IMR-90 (cell line): ENCODE data around the gene TTC31. TPM values are rescaled to one million over a fixed set of nuclear protein-coding genes. Genes with fewer than 3 reads are reported as not detected.

Experiments used
- ATAC-seq: fragments of 200-7000 bp; cut with Tn5 transposase; 2 replicates; pipeline ENCODE4 v1.9.1; 2020; ENCODE audit warnings: low read depth, mild to moderate bottlenecking, moderate library complexity
- BruUV-seq: library from RNA; stranded (reverse); fragments of 400-500 nt; replicated peaks from 2 replicates; lab custom pipeline; 2021; lab: Mats Ljungman, UMichigan
- CTCF ChIA-PET: fragments of 300-600 bp; formaldehyde crosslinking; extraction: SDS; loops from one replicate; lab custom pipeline; 2021; ENCODE audit warnings: antibody characterized with exemption; lab: Yijun Ruan, JAX
- POLR2A ChIA-PET: fragments of 300-600 bp; sonication (Branson Sonifier 250); formaldehyde crosslinking; loops from one replicate; lab custom pipeline; 2022; ENCODE audit warnings: antibody characterized with exemption; ENCODE audit not compliant: unreplicated experiment; lab: Charles Lee
- DNase-seq: peaks from one replicate; pipeline ENCODE4 v3.0.0; 2013
- H2AFZ ChIP-seq: replicated peaks from 2 replicates; pipeline ENCODE3; 2013; ENCODE audit warnings: low read length, mild to moderate bottlenecking; ENCODE audit not compliant: poor library complexity
- H2AK5ac ChIP-seq: 2 replicates; pipeline ENCODE4 v1.6.1; 2013; ENCODE audit warnings: low read depth, low read length, inconsistent platforms
- H2AK9ac ChIP-seq: replicated peaks from 2 replicates; pipeline ENCODE3; 2013; ENCODE audit warnings: mild to moderate bottlenecking, low read depth, low read length, moderate library complexity; ENCODE audit not compliant: poor library complexity
- H2BK120ac ChIP-seq: 2 replicates; pipeline ENCODE4 v1.6.1; 2013; ENCODE audit warnings: low read depth, low read length, inconsistent platforms
- H2BK15ac ChIP-seq: 3 replicates; pipeline ENCODE4 v1.6.1; 2013; ENCODE audit warnings: low read depth, low read length, inconsistent platforms
- H2BK20ac ChIP-seq: 2 replicates; pipeline ENCODE4 v1.6.1; 2013; ENCODE audit warnings: low read depth, mild to moderate bottlenecking, inconsistent platforms, low read length, moderate library complexity
- H2BK5ac ChIP-seq: 2 replicates; pipeline ENCODE4 v1.6.1; 2013; ENCODE audit warnings: mild to moderate bottlenecking, low read depth, low read length, inconsistent platforms; ENCODE audit not compliant: poor library complexity, severe bottlenecking
- H3K14ac ChIP-seq: replicated peaks from 2 replicates; pipeline ENCODE4 v1.6.1; 2013; ENCODE audit warnings: low read depth, low read length, inconsistent platforms
- H3K18ac ChIP-seq: 2 replicates; pipeline ENCODE4 v1.6.1; 2013; ENCODE audit warnings: low read depth, low read length, control low read depth
- H3K23ac ChIP-seq: 2 replicates; pipeline ENCODE4 v1.6.1; 2013; ENCODE audit warnings: low read depth, low read length, inconsistent platforms
- H3K27ac ChIP-seq: 2 replicates; pipeline ENCODE4 v1.5.1; 2013; ENCODE audit warnings: mild to moderate bottlenecking, control low read depth, low read length; ENCODE audit not compliant: insufficient read depth
- H3K27me3 ChIP-seq: 2 replicates; pipeline ENCODE4 v1.6.1; 2013; ENCODE audit warnings: low read length; ENCODE audit not compliant: control insufficient read depth, insufficient read depth
- H3K36me3 ChIP-seq: 2 replicates; pipeline ENCODE4 v1.6.1; 2013; ENCODE audit warnings: low read length, mixed read lengths; ENCODE audit not compliant: control insufficient read depth, insufficient read depth
- H3K4ac ChIP-seq: 2 replicates; pipeline ENCODE4 v1.6.1; 2013; ENCODE audit warnings: low read depth, low read length, inconsistent platforms
- H3K4me1 ChIP-seq: 2 replicates; pipeline ENCODE4 v1.6.1; 2013; ENCODE audit warnings: low read length, mixed read lengths; ENCODE audit not compliant: control insufficient read depth, insufficient read depth
- H3K4me2 ChIP-seq: 2 replicates; pipeline ENCODE4 v1.6.1; 2013; ENCODE audit warnings: low read depth, mild to moderate bottlenecking, control low read depth, low read length, moderate library complexity
- H3K4me3 ChIP-seq: 2 replicates; pipeline ENCODE4 v1.5.1; 2013; ENCODE audit warnings: low read depth, mild to moderate bottlenecking, control low read depth, low read length, moderate library complexity; ENCODE audit not compliant: insufficient read depth
- H3K56ac ChIP-seq: 2 replicates; pipeline ENCODE4 v1.6.1; 2013; ENCODE audit warnings: low read length, inconsistent platforms; ENCODE audit not compliant: insufficient read depth; ENCODE audit errors: extremely low read depth
- H3K79me1 ChIP-seq, 2 experiments: 2 replicates each; pipeline ENCODE4 v1.6.1; 2013; ENCODE audit warnings: low read length in 2 of 2, inconsistent platforms in 1 of 2, low read depth in 1 of 2
- H3K9ac ChIP-seq: 2 replicates; pipeline ENCODE4 v1.6.1; 2013; ENCODE audit warnings: low read depth, low read length, control low read depth
- H3K9me1 ChIP-seq: 2 replicates; pipeline ENCODE4 v1.6.1; 2013; ENCODE audit warnings: low read length, inconsistent platforms; ENCODE audit not compliant: insufficient read depth
- H3K9me3 ChIP-seq: 2 replicates; pipeline ENCODE4 v1.6.1; 2013; ENCODE audit warnings: low read length; ENCODE audit not compliant: control insufficient read depth, insufficient read depth
- H4K20me1 ChIP-seq: 2 replicates; pipeline ENCODE4 v1.6.1; 2013; ENCODE audit warnings: low read length, inconsistent platforms; ENCODE audit not compliant: insufficient read depth
- H4K5ac ChIP-seq: 2 replicates; pipeline ENCODE4 v1.6.1; 2013; ENCODE audit warnings: mild to moderate bottlenecking, low read depth, low read length, control low read depth
- H4K8ac ChIP-seq, 2 experiments: 2 replicates each; pipeline ENCODE4 v1.6.1; 2013; ENCODE audit warnings: low read depth in 2 of 2, low read length in 2 of 2, control low read depth in 1 of 2, inconsistent platforms in 1 of 2
- H4K91ac ChIP-seq: 2 replicates; pipeline ENCODE4 v1.6.1; 2013; ENCODE audit warnings: low read depth, low read length, inconsistent platforms; ENCODE audit not compliant: insufficient read depth
- BHLHE40 ChIP-seq: fragments of 150-350 bp; IDR thresholded peaks from 2 replicates; pipeline ENCODE4 v1.6.1; 2016; ENCODE audit warnings: mild to moderate bottlenecking, low read depth, low read length
- CEBPB ChIP-seq: IDR thresholded peaks from 2 replicates; pipeline ENCODE4 v1.6.1; 2012; ENCODE audit warnings: low read depth, low read length, improper control_type of control experiment
- ELK1 ChIP-seq: fragments of 150-350 bp; IDR thresholded peaks from 2 replicates; pipeline ENCODE4 v1.6.1; 2016; ENCODE audit warnings: low read depth, mild to moderate bottlenecking, low read length, moderate library complexity, borderline replicate concordance
- FOS ChIP-seq: fragments of 150-350 bp; IDR thresholded peaks from 2 replicates; pipeline ENCODE4 v1.6.1; 2016; ENCODE audit warnings: low read depth, low read length
- MAZ ChIP-seq: IDR thresholded peaks from 2 replicates; pipeline ENCODE4 v1.6.1; 2012; ENCODE audit warnings: low read depth, mild to moderate bottlenecking, low read length, improper control_type of control experiment, moderate library complexity, borderline replicate concordance
- NFE2L2 ChIP-seq: fragments of 150-350 bp; IDR thresholded peaks from 2 replicates; pipeline ENCODE4 v1.6.1; 2016; ENCODE audit warnings: low read depth, mild to moderate bottlenecking, low read length
- POLR2A ChIP-seq: IDR thresholded peaks from 2 replicates; pipeline ENCODE4 v1.6.1; 2012; ENCODE audit warnings: mild to moderate bottlenecking, low read depth, low read length
- RAD21 ChIP-seq: IDR thresholded peaks from 2 replicates; pipeline ENCODE4 v1.6.1; 2012; ENCODE audit warnings: low read length, improper control_type of control experiment
- RCOR1 ChIP-seq: IDR thresholded peaks from 2 replicates; pipeline ENCODE4 v1.6.1; 2012; ENCODE audit warnings: mild to moderate bottlenecking, low read length, improper control_type of control experiment; ENCODE audit not compliant: insufficient replicate concordance
- RFX5 ChIP-seq: IDR thresholded peaks from 2 replicates; pipeline ENCODE4 v1.8.0; 2012; ENCODE audit warnings: low read depth, mild to moderate bottlenecking, low read length, moderate library complexity
- SMC3 ChIP-seq: fragments of 150-350 bp; IDR thresholded peaks from 2 replicates; pipeline ENCODE4 v1.6.1; 2016; ENCODE audit warnings: low read depth, mild to moderate bottlenecking, antibody characterized with exemption, low read length, moderate library complexity
- USF2 ChIP-seq: fragments of 150-350 bp; IDR thresholded peaks from 2 replicates; pipeline ENCODE4 v1.6.1; 2017; ENCODE audit warnings: mild to moderate bottlenecking, antibody characterized with exemption, low read length, low read depth
- WGBS, 2 experiments: methylation state at CpG; one replicate each; pipeline versions ENCODE4 v1.1.5 to v1.1.7; 2013; ENCODE audit warnings: missing lambda C conversion rate in 2 of 2; ENCODE audit not compliant: insufficient read length in 1 of 2; ENCODE audit errors: extremely low coverage in 2 of 2; 5-methylcytosine and 5-hydroxymethylcytosine counted together
- dilution Hi-C: fragments of 300-500 bp; cut with HindIII; formaldehyde crosslinking; loops from one replicate; pipeline ENCODE4 v1.14.3; 2018; ENCODE audit warnings: low sequenced_read_pairs; ENCODE audit not compliant: unreplicated experiment
- in situ Hi-C: fragments of 300-500 bp; cut with MboI; formaldehyde crosslinking; loops from 3 replicates; pipeline ENCODE4 v1.14.3; 2019; ENCODE audit warnings: low sequenced_read_pairs, inconsistent platforms, mixed read lengths
- intact Hi-C: fragments of 100-400 bp; cut with micrococcal nuclease; formaldehyde crosslinking; loops from 2 replicates; pipeline ENCODE4 v1.10.0; 2022
- polyA plus RNA-seq, 3 experiments: library from polyadenylated mRNA; depleted of rRNA; stranded (reverse); fragments of >200 nt; gene quantifications; 2 replicates each; pipeline ENCODE4 v1.2.3, GENCODE V29; 2012; ENCODE audit warnings: low replicate concordance in 1 of 3
- total RNA-seq: library from RNA; depleted of rRNA; stranded (reverse); fragments of >200 nt; gene quantifications from 2 replicates; pipeline ENCODE4 v1.2.3, GENCODE V29; 2012

The TTC31 gene
- total and polyA plus RNA-seq, 2 of the 4 experiments (the other 2 are of a cell fraction) = 6.3 to 18.8 TPM

GRCh38 chr2:74489906-74490305 lies 7.0 kb downstream of the TTC31 start:
- H3K4me1 ChIP-seq = peaks cover 5% of the 10 kb centered on the region; the same call in 1 of the 2 replicates
- no TSS peak for BruUV-seq
- H2AK9ac ChIP-seq = no peak overlapping the region
- dilution Hi-C loops = no loop called here
- H3K9me1 ChIP-seq = peaks cover 9% of the 10 kb centered on the region; the same call in 1 of the 2 replicates
- peaks cover 45% of the 10 kb centered on the region for H3K36me3 ChIP-seq
- peaks cover 15 to 35% of the 10 kb centered on the region in 2 experiments for H3K79me1 ChIP-seq
- H3K4me2 ChIP-seq = no peak overlapping the region
- H3K56ac ChIP-seq = no peak overlapping the region
- H2BK15ac ChIP-seq = no peak overlapping the region
- ChIA-PET CTCF (no interaction called here), POLR2A (no interaction called here)
- H2BK5ac ChIP-seq = no peak overlapping the region
- H3K27ac ChIP-seq = no peak overlapping the region
- intact Hi-C loops = no loop called here
- WGBS, 2 experiments = no CpG with 5 or more reads among the region's 9 CpGs
- no peak overlapping the region for H4K5ac ChIP-seq
- H2BK20ac ChIP-seq = no peak overlapping the region
- no peak overlapping the region for H4K8ac ChIP-seq
- in situ Hi-C loops = loop anchor here (25.0 kb wide), 1 partner anchor 372 kb away; no protein-coding TSS in a partner anchor
- no peak overlapping the region for H2AK5ac ChIP-seq
- no peaks in the 10 kb centered on the region for H3K9me3 ChIP-seq
- ATAC-seq (no peak), DNase-seq (no peak)
- H3K9ac ChIP-seq = no peak overlapping the region
- H3K14ac ChIP-seq = no peak overlapping the region
- TF ChIP-seq RAD21 (no peak), POLR2A (no peak), NFE2L2 (no peak), BHLHE40 (no peak), MAZ (no peak), RCOR1 (no peak), USF2 (no peak), ELK1 (no peak), CEBPB (no peak), RFX5 (no peak), SMC3 (no peak), FOS (no peak)
- H3K18ac ChIP-seq = no peak overlapping the region
- H4K20me1 ChIP-seq = no peaks in the 10 kb centered on the region; the same call in 1 of the 2 replicates
- no peak overlapping the region for H4K91ac ChIP-seq
- no peak overlapping the region for H2AFZ ChIP-seq
- H2BK120ac ChIP-seq = no peak overlapping the region
- H3K23ac ChIP-seq = no peak overlapping the region
- H3K4ac ChIP-seq = no peak overlapping the region
- no peaks in the 10 kb centered on the region for H3K27me3 ChIP-seq
- no peak overlapping the region for H3K4me3 ChIP-seq
